Measurements from ENCODE around the gene CMSS1.
A peak's percentile ranks its signal among the peaks of the same experiment; 100 is the strongest.

Gene CMSS1

GRCh38 chr3:100113723-100114412, 296.2 kb downstream of the CMSS1 start:
- Histone ChIP-seq H3K79me2 (ENCODE audit: control insufficient read depth, insufficient read depth, low read length, poor library complexity) (no peaks in the 10 kb centered on the region), H3K27me3 (ENCODE audit: insufficient read depth, low read length) (no peaks in the 10 kb centered on the region), H3K23ac (ENCODE audit: low read length) (no peak overlapping the region), H3K79me1 (ENCODE audit: low read length) (no peaks in the 10 kb centered on the region), H3K27ac (ENCODE audit: low read depth, low read length) (no peak overlapping the region), H3K14ac (ENCODE audit: low read length) (no peak overlapping the region), H3K4me2 (ENCODE audit: low read length) (no peak overlapping the region), H3K9me3 (ENCODE audit: insufficient read depth, low read depth, low read length) (no peaks in the 10 kb centered on the region), H3K18ac (ENCODE audit: low read length) (no peak overlapping the region), H2AFZ (ENCODE audit: insufficient read depth, low read length, poor library complexity) (no peak overlapping the region), H4K91ac (ENCODE audit: low read depth, low read length) (no peak overlapping the region), H4K12ac (ENCODE audit: low read depth, low read length) (no peak overlapping the region), H4K8ac (ENCODE audit: low read depth, low read length) (no peak overlapping the region), H2AK5ac (ENCODE audit: low read length) (no peak overlapping the region), H3K4me1 (ENCODE audit: control insufficient read depth in 1 of 2, insufficient read depth in 2 of 2, low read length in 2 of 2) (no peaks in the 10 kb centered on the region), H2BK12ac (ENCODE audit: low read length) (no peak overlapping the region), H3K9ac (ENCODE audit: low read length) (no peak overlapping the region), H2BK5ac (ENCODE audit: low read depth, low read length, poor library complexity) (no peak overlapping the region), H3K4me3 (ENCODE audit: low read depth, low read length) (no peak overlapping the region), H3K4ac (ENCODE audit: low read depth, low read length) (no peak overlapping the region), H3K36me3 (ENCODE audit: control insufficient read depth in 1 of 2, insufficient read depth in 2 of 2, low read length in 2 of 2) (no peaks in the 10 kb centered on the region), H2BK120ac (ENCODE audit: insufficient read depth, low read length, poor library complexity) (no peak overlapping the region)
- DNase-seq, result peak in 1 of 2 donors; percentile 13
- WGBS (ENCODE audit: extremely low coverage, insufficient coverage, insufficient read length), result no CpG with 5 or more reads among the region's 7 CpGs

GRCh38 chr3:100114413-100115030, 296.9 kb downstream of the CMSS1 start, which contains the start of gene FILIP1L:
Gene FILIP1L (minus strand): TSS chr3:100114501.
- Histone ChIP-seq H3K9me3 (ENCODE audit: insufficient read depth, low read depth, low read length) (no peaks in the 10 kb centered on the region), H3K36me3 (ENCODE audit: control insufficient read depth in 1 of 2, insufficient read depth in 2 of 2, low read length in 2 of 2) (no peaks in the 10 kb centered on the region), H3K23ac (ENCODE audit: low read length) (no peak within 1 kb of the TSS), H3K27ac (ENCODE audit: low read depth, low read length) (no peak within 1 kb of the TSS), H3K79me1 (ENCODE audit: low read length) (no peaks in the 10 kb centered on the region), H4K8ac (ENCODE audit: low read depth, low read length) (no peak within 1 kb of the TSS), H3K9ac (ENCODE audit: low read length) (no peak within 1 kb of the TSS), H4K91ac (ENCODE audit: low read depth, low read length) (no peak within 1 kb of the TSS), H2BK5ac (ENCODE audit: low read depth, low read length, poor library complexity) (no peak within 1 kb of the TSS), H2AK5ac (ENCODE audit: low read length) (no peak within 1 kb of the TSS), H3K4me2 (ENCODE audit: low read length) (no peak within 1 kb of the TSS), H3K18ac (ENCODE audit: low read length) (no peak within 1 kb of the TSS), H4K12ac (ENCODE audit: low read depth, low read length) (no peak within 1 kb of the TSS), H3K4ac (ENCODE audit: low read depth, low read length) (no peak within 1 kb of the TSS), H3K14ac (ENCODE audit: low read length) (no peak within 1 kb of the TSS), H3K79me2 (ENCODE audit: control insufficient read depth, insufficient read depth, low read length, poor library complexity) (no peaks in the 10 kb centered on the region), H2BK120ac (ENCODE audit: insufficient read depth, low read length, poor library complexity) (no peak within 1 kb of the TSS), H2AFZ (ENCODE audit: insufficient read depth, low read length, poor library complexity) (no peak within 1 kb of the TSS), H3K4me1 (ENCODE audit: control insufficient read depth in 1 of 2, insufficient read depth in 2 of 2, low read length in 2 of 2) (no peaks in the 10 kb centered on the region), H3K4me3 (ENCODE audit: low read depth, low read length) (no peak within 1 kb of the TSS), H3K27me3 (ENCODE audit: insufficient read depth, low read length) (no peaks in the 10 kb centered on the region), H2BK12ac (ENCODE audit: low read length) (no peak within 1 kb of the TSS)
- no peak for DNase-seq
- WGBS (ENCODE audit: extremely low coverage, insufficient coverage, insufficient read length), result no CpG with 5 or more reads among the region's 7 CpGs

GRCh38 chr3:100117093-100117492, 299.4 kb downstream of the CMSS1 start:
- no CpG with 5 or more reads among the region's 4 CpGs for WGBS (ENCODE audit: extremely low coverage, insufficient coverage, insufficient read length)
- Histone ChIP-seq H3K27ac (ENCODE audit: low read depth, low read length) (no peak overlapping the region), H4K91ac (ENCODE audit: low read depth, low read length) (no peak overlapping the region), H3K9me3 (ENCODE audit: insufficient read depth, low read depth, low read length) (no peaks in the 10 kb centered on the region), H3K4me3 (ENCODE audit: low read depth, low read length) (no peak overlapping the region), H3K79me1 (ENCODE audit: low read length) (no peaks in the 10 kb centered on the region), H2BK12ac (ENCODE audit: low read length) (no peak overlapping the region), H3K4me1 (ENCODE audit: control insufficient read depth in 1 of 2, insufficient read depth in 2 of 2, low read length in 2 of 2) (no peaks in the 10 kb centered on the region), H3K18ac (ENCODE audit: low read length) (no peak overlapping the region), H3K27me3 (ENCODE audit: insufficient read depth, low read length) (no peaks in the 10 kb centered on the region), H2BK120ac (ENCODE audit: insufficient read depth, low read length, poor library complexity) (no peak overlapping the region), H3K9ac (ENCODE audit: low read length) (no peak overlapping the region), H3K4ac (ENCODE audit: low read depth, low read length) (no peak overlapping the region), H2AFZ (ENCODE audit: insufficient read depth, low read length, poor library complexity) (no peak overlapping the region), H2BK5ac (ENCODE audit: low read depth, low read length, poor library complexity) (no peak overlapping the region), H3K4me2 (ENCODE audit: low read length) (no peak overlapping the region), H3K79me2 (ENCODE audit: control insufficient read depth, insufficient read depth, low read length, poor library complexity) (no peaks in the 10 kb centered on the region), H3K36me3 (ENCODE audit: control insufficient read depth in 1 of 2, insufficient read depth in 2 of 2, low read length in 2 of 2) (no peaks in the 10 kb centered on the region), H3K14ac (ENCODE audit: low read length) (no peak overlapping the region), H3K23ac (ENCODE audit: low read length) (no peak overlapping the region), H4K12ac (ENCODE audit: low read depth, low read length) (no peak overlapping the region), H2AK5ac (ENCODE audit: low read length) (no peak overlapping the region), H4K8ac (ENCODE audit: low read depth, low read length) (no peak overlapping the region)
- DNase-seq, result no peak

GRCh38 chr3:100120012-100120411, 302.4 kb downstream of the CMSS1 start:
- Histone ChIP-seq H3K4me2 (ENCODE audit: low read length) (no peak overlapping the region), H3K23ac (ENCODE audit: low read length) (no peak overlapping the region), H3K27ac (ENCODE audit: low read depth, low read length) (no peak overlapping the region), H4K8ac (ENCODE audit: low read depth, low read length) (no peak overlapping the region), H4K12ac (ENCODE audit: low read depth, low read length) (no peak overlapping the region), H4K91ac (ENCODE audit: low read depth, low read length) (no peak overlapping the region), H2AK5ac (ENCODE audit: low read length) (no peak overlapping the region), H2AFZ (ENCODE audit: insufficient read depth, low read length, poor library complexity) (no peak overlapping the region), H3K36me3 (ENCODE audit: control insufficient read depth in 1 of 2, insufficient read depth in 2 of 2, low read length in 2 of 2) (no peaks in the 10 kb centered on the region), H2BK12ac (ENCODE audit: low read length) (no peak overlapping the region), H3K18ac (ENCODE audit: low read length) (no peak overlapping the region), H3K4me3 (ENCODE audit: low read depth, low read length) (no peak overlapping the region), H3K27me3 (ENCODE audit: insufficient read depth, low read length) (no peaks in the 10 kb centered on the region), H3K79me1 (ENCODE audit: low read length) (no peaks in the 10 kb centered on the region), H3K14ac (ENCODE audit: low read length) (no peak overlapping the region), H3K4me1 (ENCODE audit: control insufficient read depth in 1 of 2, insufficient read depth in 2 of 2, low read length in 2 of 2) (no peaks in the 10 kb centered on the region), H2BK120ac (ENCODE audit: insufficient read depth, low read length, poor library complexity) (no peak overlapping the region), H3K79me2 (ENCODE audit: control insufficient read depth, insufficient read depth, low read length, poor library complexity) (no peaks in the 10 kb centered on the region), H3K9me3 (ENCODE audit: insufficient read depth, low read depth, low read length) (no peaks in the 10 kb centered on the region), H3K9ac (ENCODE audit: low read length) (no peak overlapping the region), H2BK5ac (ENCODE audit: low read depth, low read length, poor library complexity) (no peak overlapping the region), H3K4ac (ENCODE audit: low read depth, low read length) (no peak overlapping the region)
- WGBS (ENCODE audit: extremely low coverage, insufficient coverage, insufficient read length), result no CpG with 5 or more reads among the region's 1 CpG
- DNase-seq, result no peak
